ENCODE data around the gene CDA.

GRCh38 chr1:20625176-20626097 is 36.5 kb downstream of the CDA start:
- TF ChIP-seq, protein P1, sequence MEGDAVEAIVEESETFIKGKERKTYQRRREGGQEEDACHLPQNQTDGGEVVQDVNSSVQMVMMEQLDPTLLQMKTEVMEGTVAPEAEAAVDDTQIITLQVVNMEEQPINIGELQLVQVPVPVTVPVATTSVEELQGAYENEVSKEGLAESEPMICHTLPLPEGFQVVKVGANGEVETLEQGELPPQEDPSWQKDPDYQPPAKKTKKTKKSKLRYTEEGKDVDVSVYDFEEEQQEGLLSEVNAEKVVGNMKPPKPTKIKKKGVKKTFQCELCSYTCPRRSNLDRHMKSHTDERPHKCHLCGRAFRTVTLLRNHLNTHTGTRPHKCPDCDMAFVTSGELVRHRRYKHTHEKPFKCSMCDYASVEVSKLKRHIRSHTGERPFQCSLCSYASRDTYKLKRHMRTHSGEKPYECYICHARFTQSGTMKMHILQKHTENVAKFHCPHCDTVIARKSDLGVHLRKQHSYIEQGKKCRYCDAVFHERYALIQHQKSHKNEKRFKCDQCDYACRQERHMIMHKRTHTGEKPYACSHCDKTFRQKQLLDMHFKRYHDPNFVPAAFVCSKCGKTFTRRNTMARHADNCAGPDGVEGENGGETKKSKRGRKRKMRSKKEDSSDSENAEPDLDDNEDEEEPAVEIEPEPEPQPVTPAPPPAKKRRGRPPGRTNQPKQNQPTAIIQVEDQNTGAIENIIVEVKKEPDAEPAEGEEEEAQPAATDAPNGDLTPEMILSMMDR (IDR thresholded peaks at IDR 0.05; ENCODE audit: low read depth, low read length), result no peak
- TF ChIP-seq POLR2A (IDR thresholded peaks at IDR 0.05; ENCODE audit: extremely low read depth, insufficient read length), result no peak

Measured in NB4 (cell line).